Natural killer cell (primary cell): Measurements from ENCODE around the gene ABO. TPM values are rescaled to one million over a fixed set of nuclear protein-coding genes. Genes with fewer than 3 reads are reported as not detected.

Experiments used
- ATAC-seq, 3 donors: fragments of 150-1000 bp in 2 of 3; fragments of 200-7000 bp in 1 of 3; cut with Tn5 transposase; 1 replicate in 1 of 3; 2 replicates in 2 of 3; pipeline ENCODE4 v1.10.0; 2021; ENCODE audit warnings: mild to moderate bottlenecking in 2 of 3, moderate library complexity in 2 of 3
- DNase-seq, 2 donors: peaks; one replicate each; pipeline versions ENCODE4 v3.0.0 to v3.0.0-alpha.2; 2013 to 2021; ENCODE audit warnings: mixed read lengths in 1 of 2
- H3K27ac ChIP-seq: one replicate; pipeline ENCODE4 v1.5.1; 2013; ENCODE audit warnings: mild to moderate bottlenecking, low read length
- H3K27me3 ChIP-seq: one replicate; pipeline ENCODE4 v1.6.1; 2013; ENCODE audit warnings: low read length; ENCODE audit not compliant: control insufficient read depth, insufficient read depth
- H3K36me3 ChIP-seq: one replicate; pipeline ENCODE4 v1.6.1; 2013; ENCODE audit warnings: low read length; ENCODE audit not compliant: control insufficient read depth, insufficient read depth
- H3K4me1 ChIP-seq: one replicate; pipeline ENCODE4 v1.6.1; 2013; ENCODE audit warnings: low read length; ENCODE audit not compliant: control insufficient read depth, insufficient read depth
- H3K4me3 ChIP-seq: one replicate; pipeline ENCODE4 v1.5.1; 2013; ENCODE audit warnings: low read length
- H3K9me3 ChIP-seq: one replicate; pipeline ENCODE4 v1.6.1; 2013; ENCODE audit warnings: low read length; ENCODE audit not compliant: control insufficient read depth, insufficient read depth
- H3K27ac Mint-ChIP-seq, 2 donors: one replicate each; pipeline ENCODE4 v1.8.0; 2022; ENCODE audit warnings: mild to moderate bottlenecking in 2 of 2, mixed read lengths in 2 of 2, moderate library complexity in 1 of 2
- H3K27me3 Mint-ChIP-seq, 2 donors: one replicate each; pipeline ENCODE4 v1.8.0; 2022; ENCODE audit warnings: low read depth in 2 of 2, mixed read lengths in 2 of 2
- H3K36me3 Mint-ChIP-seq: one replicate; pipeline ENCODE4 v1.8.0; 2022; ENCODE audit warnings: mixed read lengths
- H3K4me1 Mint-ChIP-seq, 2 donors: one replicate each; pipeline ENCODE4 v1.8.0; 2022; ENCODE audit warnings: mixed read lengths in 2 of 2
- H3K4me3 Mint-ChIP-seq: one replicate; pipeline ENCODE4 v1.8.0; 2022; ENCODE audit warnings: mild to moderate bottlenecking, moderate library complexity, mixed read lengths
- H3K9me3 Mint-ChIP-seq, 2 donors: one replicate each; pipeline ENCODE4 v1.8.0; 2022; ENCODE audit warnings: mixed read lengths in 2 of 2
- CTCF ChIP-seq: fragments of 200-600 bp; IDR thresholded peaks from one replicate; pipeline ENCODE4 v1.8.0; 2022; ENCODE audit warnings: antibody characterized with exemption
- WGBS: methylation state at CpG from one replicate; pipeline ENCODE4 v1.1.7; 2013; ENCODE audit warnings: missing lambda C conversion rate; ENCODE audit not compliant: insufficient coverage; 5-methylcytosine and 5-hydroxymethylcytosine counted together
- intact Hi-C: fragments of 100-400 bp; cut with micrococcal nuclease; formaldehyde crosslinking; loops from one replicate; pipeline ENCODE4 v1.14.2; 2022
- total RNA-seq, 4 donors: library from RNA; stranded (reverse); fragments of 120-200 nt in 1 of 4; gene quantifications; one replicate each; pipeline versions ENCODE4 v1.2.3 to v1.2.4, GENCODE V29; 2013 to 2022

The ABO gene
- total RNA-seq, 3 donors from 2014 or later (not counting 1 experiment from before 2014, with no cell fraction given), result 0.20 to 4.2 (median 0.56) TPM

- peaks cover 13% of the 10 kb centered on the region for H3K4me1 ChIP-seq
- H3K4me1 Mint-ChIP-seq, result peaks cover 5 to 6% of the 10 kb centered on the region in 2 donors
- H3K9me3 ChIP-seq, result no peaks in the 10 kb centered on the region
- no peaks in the 10 kb centered on the region for H3K36me3 Mint-ChIP-seq
- ATAC-seq (no peak), DNase-seq (no peak)
- no peaks in the 10 kb centered on the region for H3K36me3 ChIP-seq
- no peak overlapping the region for H3K4me3 ChIP-seq
- H3K27me3 ChIP-seq, result peaks cover 4% of the 10 kb centered on the region
- no peak overlapping the region for H3K27ac Mint-ChIP-seq
- no peak overlapping the region for H3K27ac ChIP-seq
- peak overlapping the region; percentile 79 for H3K4me3 Mint-ChIP-seq
- no peaks in the 10 kb centered on the region for H3K9me3 Mint-ChIP-seq
- peaks cover 0 to 10% of the 10 kb centered on the region in 2 donors for H3K27me3 Mint-ChIP-seq
- TF ChIP-seq CTCF, result no peak
- WGBS, result 91% methylated on average over 18 of the region's 18 CpGs
- intact Hi-C loops, result loop anchor here (1.0 kb wide), 1 partner anchor 165 kb away; no protein-coding TSS in a partner anchor
Observed at GRCh38 chr9:133239533-133240090, 35.4 kb downstream of the ABO start.

- peak; percentile 48 for TF ChIP-seq CTCF
- Histone ChIP-seq H3K36me3 (no peaks in the 10 kb centered on the region), H3K9me3 (no peaks in the 10 kb centered on the region), H3K27me3 (peaks cover 4% of the 10 kb centered on the region), H3K4me3 (no peak overlapping the region), H3K27ac (no peak overlapping the region), H3K4me1 (peaks cover 13% of the 10 kb centered on the region)
- intact Hi-C loops, result loop anchor here (1.0 kb wide), 1 partner anchor 165 kb away; no protein-coding TSS in a partner anchor
- H3K4me3 Mint-ChIP-seq, result peak overlapping the region; percentile 79
- H3K36me3 Mint-ChIP-seq, result no peaks in the 10 kb centered on the region
- H3K9me3 Mint-ChIP-seq, result no peaks in the 10 kb centered on the region
- H3K27ac Mint-ChIP-seq, result peak overlapping the region in 1 of 2 donors; percentile 59
- peak; percentile 59 to 80 for DNase-seq
- ATAC-seq, result peak; percentile 85 to 95 (median 88)
- H3K27me3 Mint-ChIP-seq, result peaks cover 0 to 10% of the 10 kb centered on the region in 2 donors
- 11% methylated on average over 26 of the region's 26 CpGs for WGBS
- peaks cover 5 to 6% of the 10 kb centered on the region in 2 donors for H3K4me1 Mint-ChIP-seq
Observed at GRCh38 chr9:133238851-133239532, 36.0 kb downstream of the ABO start.

GRCh38 chr9:133238272-133238850 is 36.6 kb downstream of the ABO start:
- H3K4me3 ChIP-seq, result no peak overlapping the region
- DNase-seq (peak in 1 of 2 donors; percentile 42), ATAC-seq (peak in 2 of 3 donors; percentile 71 to 78)
- no peak for TF ChIP-seq CTCF
- H3K27me3 ChIP-seq, result peaks cover 4% of the 10 kb centered on the region
- intact Hi-C loops, result no loop called here
- WGBS, result 23% methylated on average over 25 of the region's 25 CpGs
- H3K27ac ChIP-seq, result no peak overlapping the region
- Mint-ChIP-seq H3K9me3 (no peaks in the 10 kb centered on the region), H3K4me1 (peaks cover 5 to 6% of the 10 kb centered on the region in 2 donors), H3K27me3 (peaks cover 0 to 10% of the 10 kb centered on the region in 2 donors), H3K4me3 (peak overlapping the region; percentile 79), H3K27ac (no peak overlapping the region), H3K36me3 (no peaks in the 10 kb centered on the region)
- peaks cover 13% of the 10 kb centered on the region for H3K4me1 ChIP-seq
- H3K36me3 ChIP-seq, result no peaks in the 10 kb centered on the region
- no peaks in the 10 kb centered on the region for H3K9me3 ChIP-seq
